Activated CD8-positive, alpha-beta memory T cell treated with anti-CD3 and anti-CD28 coated beads, Interleukin-2, amount 50 U/mL, for 24 hours (primary cell): ENCODE data around the gene BTBD3.

ENCODE experiments used
- DNase-seq: peaks from one replicate; pipeline ENCODE4 v3.0.0-alpha.2; 2020; ENCODE audit errors: extremely low read depth

Gene BTBD3

DNA sequence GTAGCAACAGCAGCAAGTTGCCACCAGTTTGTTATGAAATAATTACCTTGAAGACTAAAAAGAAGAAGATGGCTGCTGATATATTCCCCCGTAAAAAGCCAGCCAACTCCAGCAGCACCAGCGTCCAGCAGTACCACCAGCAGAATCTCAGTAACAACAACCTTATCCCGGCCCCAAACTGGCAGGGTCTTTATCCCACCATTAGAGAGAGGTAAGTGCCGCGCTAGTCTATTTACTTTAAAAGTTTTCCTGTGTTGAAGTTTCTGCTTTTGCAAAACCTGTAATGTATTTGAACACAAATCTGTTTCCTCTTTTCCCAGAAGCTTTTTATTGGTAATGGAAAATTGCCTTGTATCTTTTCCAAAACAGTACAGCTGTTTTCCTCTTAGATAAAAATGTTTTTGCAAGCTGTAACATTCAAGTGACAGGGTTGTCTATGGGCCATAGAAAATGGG, 725 bp downstream of the BTBD3 start:
- no peak for DNase-seq

GRCh38 chr20:11918981-11919380, 1.3 kb downstream of the BTBD3 start:
- no peak for DNase-seq

DNA sequence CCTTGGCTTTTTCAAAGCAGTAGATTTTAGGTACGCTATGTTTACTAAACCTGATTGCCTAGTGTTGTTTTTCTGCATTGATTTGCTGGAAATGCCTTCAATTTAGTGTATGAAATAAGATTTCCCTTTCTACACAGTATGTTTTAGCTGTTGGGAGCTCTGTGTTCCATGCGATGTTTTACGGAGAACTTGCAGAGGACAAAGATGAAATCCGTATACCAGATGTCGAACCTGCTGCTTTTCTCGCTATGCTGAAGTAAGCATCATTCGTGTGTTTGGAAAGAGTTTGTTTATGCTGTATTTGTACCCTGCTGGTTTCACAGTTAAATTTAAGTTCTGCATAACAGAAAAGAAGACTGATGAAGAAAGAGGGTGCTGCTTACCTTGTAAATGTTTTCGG, 1.9 kb downstream of the BTBD3 start:
- DNase-seq, result no peak

GRCh38 chr20:11920083-11920482, 2.4 kb downstream of the BTBD3 start:
- no peak for DNase-seq

DNA sequence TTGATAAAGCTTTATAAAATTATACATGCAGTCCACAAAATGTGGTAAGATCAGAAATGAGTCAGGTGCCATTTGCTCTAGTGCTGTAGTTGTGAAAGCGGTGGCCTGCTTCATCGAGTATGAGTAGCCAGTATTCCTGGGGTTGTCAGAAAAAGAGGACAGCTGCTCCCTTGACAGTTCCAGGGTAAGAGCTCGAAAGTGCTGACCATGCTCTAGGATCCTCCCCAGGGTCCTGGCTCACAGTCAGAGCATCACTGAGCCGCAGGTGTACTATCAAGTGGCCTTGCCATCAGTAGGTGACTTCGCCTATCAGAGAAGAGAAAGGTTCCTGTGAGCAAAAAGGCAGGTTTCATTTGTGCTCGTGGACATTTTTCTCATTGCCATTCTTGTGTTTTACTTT, 3.6 kb downstream of the BTBD3 start:
- no peak for DNase-seq

- DNase-seq, result no peak
Measured at GRCh38 chr20:11922561-11922960, 4.9 kb downstream of the BTBD3 start.

GRCh38 chr20:11924923-11925322, 7.2 kb downstream of the BTBD3 start:
- DNase-seq, result no peak

- DNase-seq, result no peak
Measured at GRCh38 chr20:11926292-11926998, 8.8 kb downstream of the BTBD3 start.

GRCh38 chr20:11929947-11930346, 12.3 kb downstream of the BTBD3 start:
- DNase-seq, result no peak

GRCh38 chr20:11935212-11936154, 17.8 kb downstream of the BTBD3 start:
- no peak for DNase-seq

DNA sequence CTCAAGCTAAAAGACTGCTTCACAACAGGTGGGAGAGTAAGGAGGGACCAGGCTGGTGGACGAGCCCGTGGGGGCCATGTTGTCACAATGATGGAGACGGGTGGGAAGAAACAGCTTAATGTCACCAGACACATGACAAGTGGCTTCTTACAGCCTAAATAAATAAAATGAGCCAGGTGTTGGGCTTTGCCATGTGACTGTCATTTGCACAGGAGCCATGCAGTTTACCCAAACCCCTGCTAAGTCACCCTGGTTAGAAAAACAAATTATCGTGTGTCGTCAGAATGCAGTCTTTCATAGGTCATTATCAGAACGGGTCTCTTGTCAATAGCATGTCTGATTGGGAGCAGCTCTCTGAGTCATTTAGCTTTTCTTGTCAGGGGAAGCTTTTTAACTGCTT, 18.5 kb downstream of the BTBD3 start:
- no peak for DNase-seq

DNA sequence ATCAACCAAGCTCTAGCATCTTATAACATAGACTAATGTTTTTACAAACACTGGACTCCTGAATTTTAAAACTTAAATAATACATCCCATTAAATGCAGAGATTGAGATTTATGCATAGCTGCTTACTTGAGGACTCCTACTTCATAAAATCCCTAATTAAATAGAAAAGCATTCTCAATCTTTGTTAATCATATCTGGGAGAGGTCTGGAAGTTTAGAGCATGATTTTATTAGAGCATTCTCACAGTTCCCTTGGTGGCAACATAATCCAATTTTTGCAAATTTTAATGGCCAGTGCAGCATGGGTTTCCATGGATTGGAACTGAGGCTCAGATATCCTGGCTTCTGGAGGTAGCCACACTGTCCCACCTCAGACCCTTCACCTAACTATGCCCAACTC, 19.5 kb downstream of the BTBD3 start:
- DNase-seq, result no peak

- no peak for DNase-seq
Measured at GRCh38 chr20:11941593-11942246, 24.0 kb downstream of the BTBD3 start.

DNA sequence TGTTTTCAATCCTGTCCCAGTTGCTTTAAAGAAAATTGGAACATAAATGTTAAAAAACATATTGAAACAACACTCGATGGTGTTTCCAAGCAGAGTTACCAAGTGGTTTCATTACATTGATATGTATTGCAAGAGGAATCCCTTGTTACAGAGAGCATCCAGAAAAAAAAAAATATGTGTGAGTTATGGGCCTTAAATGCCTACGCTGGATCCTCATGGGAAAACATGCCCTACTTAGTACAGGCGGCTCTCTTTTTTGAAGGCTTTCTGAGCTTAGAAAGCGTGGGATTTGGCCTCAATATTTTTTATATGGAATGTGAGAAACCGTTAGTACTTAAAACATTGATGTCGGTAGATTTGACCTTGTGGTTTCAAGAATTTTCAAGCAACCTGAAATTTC, 26.1 kb downstream of the BTBD3 start:
- DNase-seq, result no peak

GRCh38 chr20:11948806-11949205, 31.1 kb downstream of the BTBD3 start:
- DNase-seq, result no peak

- DNase-seq, result no peak
Measured at GRCh38 chr20:11949711-11950110, 32.0 kb downstream of the BTBD3 start.

DNA sequence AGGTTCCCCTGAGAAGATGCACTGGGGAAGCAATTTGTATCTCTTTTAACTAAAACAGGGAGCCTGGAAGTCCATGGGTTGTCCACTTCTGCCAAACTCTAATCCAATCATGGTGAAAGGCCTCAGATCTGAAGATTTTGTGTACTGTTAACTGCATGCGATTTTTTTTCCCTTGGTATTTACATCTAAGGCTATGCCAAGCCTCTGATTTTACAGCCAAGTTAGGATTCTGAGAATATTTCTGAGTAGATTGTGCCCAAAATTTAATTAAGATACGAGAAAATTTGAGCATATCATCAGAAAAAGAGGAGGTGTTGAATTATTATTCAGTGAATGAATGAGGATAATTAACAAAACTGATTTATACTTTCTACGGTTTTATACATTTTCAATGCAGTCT, 34.0 kb downstream of the BTBD3 start:
- no peak for DNase-seq

- DNase-seq, result no peak
Measured at GRCh38 chr20:11952639-11953038, 34.9 kb downstream of the BTBD3 start.

GRCh38 chr20:11957911-11958310, 40.2 kb downstream of the BTBD3 start:
- no peak for DNase-seq

- no peak for DNase-seq
Measured at GRCh38 chr20:11958855-11959254, 41.2 kb downstream of the BTBD3 start.

GRCh38 chr20:11965602-11966001, 47.9 kb downstream of the BTBD3 start:
- no peak for DNase-seq

DNA sequence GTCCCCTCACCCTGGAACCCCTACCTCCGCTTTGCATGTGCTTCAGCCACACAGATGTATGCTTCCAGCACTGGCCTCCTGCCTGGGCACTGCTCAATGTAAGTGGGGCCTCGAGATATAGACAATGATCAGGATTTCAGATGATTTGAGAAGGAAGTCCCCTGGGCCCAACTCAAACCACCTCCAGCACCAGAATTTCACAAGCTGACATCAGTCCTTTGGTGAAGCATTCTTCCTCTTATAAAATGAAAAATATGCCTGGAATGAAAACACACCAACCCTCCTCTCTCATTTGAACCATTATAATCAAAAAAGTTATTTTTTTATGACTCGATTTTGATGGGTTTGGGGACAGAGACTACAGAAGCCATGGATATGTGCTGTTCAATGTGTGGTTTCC, 48.5 kb downstream of the BTBD3 start:
- DNase-seq, result no peak
